ENCODE measurements around the gene ZFP36L1.

- TF ChIP-seq POLR2AphosphoS5 (IDR thresholded peaks at IDR 0.05; ENCODE audit: borderline replicate concordance, low read depth, low read length): no peak
- TF ChIP-seq EZH2 (IDR thresholded peaks at IDR 0.05): no peak
- TF ChIP-seq FOXP2 (optimal IDR thresholded peaks at IDR 0.05; ENCODE audit: control extremely low read depth, extremely low read length, insufficient read depth): no peak
Measured at GRCh38 chr14:68801631-68802030, 8.8 kb upstream of the ZFP36L1 start.

All from SK-N-MC (cell line).